ENCODE data around the gene RAB3GAP1.

DNA sequence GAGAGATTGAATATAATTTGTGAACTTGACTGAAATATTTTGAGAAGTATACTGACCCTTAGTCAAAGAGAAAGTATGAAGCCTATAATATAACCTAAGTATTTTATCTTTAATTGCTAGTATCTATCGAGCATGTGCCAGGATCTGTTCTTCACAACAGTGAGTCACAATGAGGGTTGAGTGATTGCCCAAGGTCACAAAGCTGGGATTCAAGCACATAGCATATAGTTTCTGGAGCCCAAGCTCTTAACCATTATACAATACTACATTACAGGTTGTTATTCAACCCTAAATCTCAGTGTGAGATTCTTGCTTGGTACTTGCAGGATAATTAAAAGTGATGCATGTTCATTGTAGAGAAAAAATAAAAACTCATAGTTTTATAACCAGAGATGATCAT is 97.2 kb downstream of the RAB3GAP1 start:
- TF ChIP-seq, protein P1, sequence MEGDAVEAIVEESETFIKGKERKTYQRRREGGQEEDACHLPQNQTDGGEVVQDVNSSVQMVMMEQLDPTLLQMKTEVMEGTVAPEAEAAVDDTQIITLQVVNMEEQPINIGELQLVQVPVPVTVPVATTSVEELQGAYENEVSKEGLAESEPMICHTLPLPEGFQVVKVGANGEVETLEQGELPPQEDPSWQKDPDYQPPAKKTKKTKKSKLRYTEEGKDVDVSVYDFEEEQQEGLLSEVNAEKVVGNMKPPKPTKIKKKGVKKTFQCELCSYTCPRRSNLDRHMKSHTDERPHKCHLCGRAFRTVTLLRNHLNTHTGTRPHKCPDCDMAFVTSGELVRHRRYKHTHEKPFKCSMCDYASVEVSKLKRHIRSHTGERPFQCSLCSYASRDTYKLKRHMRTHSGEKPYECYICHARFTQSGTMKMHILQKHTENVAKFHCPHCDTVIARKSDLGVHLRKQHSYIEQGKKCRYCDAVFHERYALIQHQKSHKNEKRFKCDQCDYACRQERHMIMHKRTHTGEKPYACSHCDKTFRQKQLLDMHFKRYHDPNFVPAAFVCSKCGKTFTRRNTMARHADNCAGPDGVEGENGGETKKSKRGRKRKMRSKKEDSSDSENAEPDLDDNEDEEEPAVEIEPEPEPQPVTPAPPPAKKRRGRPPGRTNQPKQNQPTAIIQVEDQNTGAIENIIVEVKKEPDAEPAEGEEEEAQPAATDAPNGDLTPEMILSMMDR (conservative IDR thresholded peaks at IDR 0.05; ENCODE audit: low read depth, low read length), result no peak
- TF ChIP-seq POLR2A (IDR thresholded peaks at IDR 0.05; ENCODE audit: low read depth, low read length), result no peak
- TF ChIP-seq, protein P2, sequence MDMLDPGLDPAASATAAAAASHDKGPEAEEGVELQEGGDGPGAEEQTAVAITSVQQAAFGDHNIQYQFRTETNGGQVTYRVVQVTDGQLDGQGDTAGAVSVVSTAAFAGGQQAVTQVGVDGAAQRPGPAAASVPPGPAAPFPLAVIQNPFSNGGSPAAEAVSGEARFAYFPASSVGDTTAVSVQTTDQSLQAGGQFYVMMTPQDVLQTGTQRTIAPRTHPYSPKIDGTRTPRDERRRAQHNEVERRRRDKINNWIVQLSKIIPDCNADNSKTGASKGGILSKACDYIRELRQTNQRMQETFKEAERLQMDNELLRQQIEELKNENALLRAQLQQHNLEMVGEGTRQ (IDR thresholded peaks at IDR 0.05; ENCODE audit: low read depth, low read length), result no peak
- TF ChIP-seq NFE2L2 (IDR thresholded peaks at IDR 0.05; ENCODE audit: low read depth, low read length), result no peak
- TF ChIP-seq SMC3 (IDR thresholded peaks at IDR 0.05; ENCODE audit: low read depth, low read length), result no peak
- TF ChIP-seq MXI1 (IDR thresholded peaks at IDR 0.05; ENCODE audit: borderline replicate concordance, low read depth, low read length), result no peak
- TF ChIP-seq RCOR1 (IDR thresholded peaks at IDR 0.05; ENCODE audit: insufficient replicate concordance, low read length), result no peak
- no peak for TF ChIP-seq MAZ (IDR thresholded peaks at IDR 0.05; ENCODE audit: borderline replicate concordance, low read depth, low read length)
